Thyroid gland (tissue), 4 donors: ENCODE data around the gene ZGRF1. TPM values are rescaled to one million over a fixed set of nuclear protein-coding genes. Genes with fewer than 3 reads are reported as not detected.

Experiments
- DNase-seq, 2 donors: peaks; one replicate each; pipeline ENCODE4 v3.0.0-alpha.2; 2019
- H3K27ac ChIP-seq, 3 donors: fragments of 200-600 bp; sonication (generic); 1 replicate in 2 of 3; 2 replicates in 1 of 3; pipeline ENCODE4 v1.5.1; 2016 to 2019; ENCODE audit warnings: mild to moderate bottlenecking in 1 of 3, moderate library complexity in 1 of 3
- H3K27me3 ChIP-seq: fragments of 200-600 bp; sonication (generic); one replicate; pipeline ENCODE4 v1.5.1; 2019
- H3K36me3 ChIP-seq, 2 donors: fragments of 200-600 bp; sonication (generic); one replicate each; pipeline ENCODE4 v1.5.1; 2016 to 2019
- H3K4me1 ChIP-seq, 2 donors: fragments of 200-600 bp; sonication (generic); one replicate each; pipeline ENCODE4 v1.5.1; 2017 to 2019
- H3K4me3 ChIP-seq, 3 donors: fragments of 200-600 bp; sonication (generic); replicated peaks in 1 of 3; 1 replicate in 2 of 3; 2 replicates in 1 of 3; pipeline ENCODE4 v1.5.1; 2016; ENCODE audit warnings: mild to moderate bottlenecking in 1 of 3
- H3K9me3 ChIP-seq: fragments of 200-600 bp; sonication (generic); one replicate; pipeline ENCODE4 v1.5.1; 2017
- CTCF ChIP-seq, 6 experiments: fragments of 200-600 bp in 3 of 6; fragments of 450-650 bp in 3 of 6; sonication (generic) in 3 of 6; IDR thresholded peaks; one replicate each; pipeline ENCODE4 v1.5.1; 2016 to 2019; ENCODE audit warnings: antibody characterized with exemption in 6 of 6, mild to moderate bottlenecking in 2 of 6, inconsistent platforms in 1 of 6, moderate library complexity in 1 of 6
- POLR2A ChIP-seq, 2 donors: fragments of 450-650 bp; IDR thresholded peaks; one replicate each; pipeline ENCODE4 v1.6.1; 2017; ENCODE audit warnings: antibody characterized with exemption in 2 of 2, mild to moderate bottlenecking in 2 of 2, moderate library complexity in 1 of 2
- WGBS, 2 donors: methylation state at CpG; one replicate each; pipeline ENCODE4 v1.1.5; 2017; 5-methylcytosine and 5-hydroxymethylcytosine counted together
- intact Hi-C: fragments of 100-400 bp; cut with DNase I; formaldehyde crosslinking; loops from one replicate; pipeline ENCODE4 v1.15.1; 2023
- total RNA-seq, 4 donors: library from RNA; depleted of rRNA; stranded (reverse); fragments of >200 nt; gene quantifications; one replicate each; pipeline ENCODE4 v1.2.3, GENCODE V29; 2016

Gene ZGRF1
- total RNA-seq, 4 donors from 2014 or later: 5.2 to 9.0 (median 6.5) TPM

DNA sequence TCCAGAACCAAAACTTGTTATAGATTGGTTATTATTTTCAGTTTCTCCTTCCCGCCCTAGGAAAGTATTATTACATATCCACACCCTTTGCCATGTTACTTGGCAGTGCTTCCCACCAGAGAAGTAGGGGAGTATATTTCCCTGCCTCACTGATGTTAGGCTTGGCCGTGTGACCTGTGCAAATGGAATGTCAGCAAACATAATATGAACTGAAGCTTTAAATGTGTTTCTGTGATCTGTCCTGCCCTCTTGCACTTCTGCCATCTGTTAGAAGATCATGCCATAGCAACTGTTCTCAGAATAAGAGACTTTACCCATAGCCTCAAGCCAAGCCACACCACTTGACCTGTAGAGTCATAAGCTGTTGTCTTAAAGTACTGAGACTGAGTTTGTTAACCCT is 84.0 kb downstream of the ZGRF1 start:
- Histone ChIP-seq H3K27ac (no peak overlapping the region), H3K27me3 (no peaks in the 10 kb centered on the region), H3K9me3 (no peaks in the 10 kb centered on the region), H3K4me1 (no peaks in the 10 kb centered on the region), H3K4me3 (no peak overlapping the region), H3K36me3 (no peaks in the 10 kb centered on the region)
- 72 to 82% methylated on average over 2 of the region's 2 CpGs for WGBS, 2 donors
- TF ChIP-seq POLR2A (IDR thresholded peaks at IDR 0.05): no peak
- DNase-seq: no peak
- intact Hi-C loops: no loop called here

DNA sequence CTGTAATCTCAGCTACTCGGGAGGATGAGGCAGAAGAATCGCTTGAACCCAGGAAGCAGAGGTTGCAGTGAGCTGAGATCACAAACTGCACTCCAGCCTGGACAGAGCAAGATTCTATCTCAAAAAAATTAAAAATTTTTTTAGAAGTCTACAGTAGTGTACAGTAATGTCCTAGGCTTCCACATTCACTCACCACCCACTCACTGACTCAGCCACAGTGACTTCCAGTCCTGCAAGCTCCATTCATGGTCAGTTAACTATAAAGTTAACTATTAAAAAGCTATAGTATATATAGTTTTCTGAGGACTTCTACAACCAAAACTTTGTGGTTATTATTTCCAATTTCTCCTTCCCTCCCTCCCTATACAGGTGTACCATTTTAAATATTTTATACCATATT is 86.0 kb downstream of the ZGRF1 start:
- H3K4me1 ChIP-seq: no peaks in the 10 kb centered on the region
- 95 to 97% methylated on average over 2 of the region's 2 CpGs for WGBS, 2 donors
- TF ChIP-seq POLR2A (IDR thresholded peaks at IDR 0.05) (no peak), CTCF (IDR thresholded peaks at IDR 0.05) (no peak)
- intact Hi-C loops: no loop called here
- no peak overlapping the region for H3K27ac ChIP-seq
- no peaks in the 10 kb centered on the region for H3K9me3 ChIP-seq
- H3K4me3 ChIP-seq: no peak overlapping the region
- no peaks in the 10 kb centered on the region for H3K36me3 ChIP-seq
- H3K27me3 ChIP-seq: no peaks in the 10 kb centered on the region
- no peak for DNase-seq

GRCh38 chr4:112546476-112546875 is 90.2 kb downstream of the ZGRF1 start:
- 87 to 95% methylated on average over 2 of the region's 2 CpGs for WGBS, 2 donors
- H3K4me1 ChIP-seq: no peaks in the 10 kb centered on the region
- H3K36me3 ChIP-seq: no peaks in the 10 kb centered on the region
- H3K27me3 ChIP-seq: no peaks in the 10 kb centered on the region
- no peak for TF ChIP-seq CTCF (IDR thresholded peaks at IDR 0.05)
- no peak for TF ChIP-seq POLR2A (IDR thresholded peaks at IDR 0.05)
- intact Hi-C loops: no loop called here
- no peak overlapping the region for H3K27ac ChIP-seq
- H3K9me3 ChIP-seq: no peaks in the 10 kb centered on the region
- no peak overlapping the region for H3K4me3 ChIP-seq
- no peak for DNase-seq

DNA sequence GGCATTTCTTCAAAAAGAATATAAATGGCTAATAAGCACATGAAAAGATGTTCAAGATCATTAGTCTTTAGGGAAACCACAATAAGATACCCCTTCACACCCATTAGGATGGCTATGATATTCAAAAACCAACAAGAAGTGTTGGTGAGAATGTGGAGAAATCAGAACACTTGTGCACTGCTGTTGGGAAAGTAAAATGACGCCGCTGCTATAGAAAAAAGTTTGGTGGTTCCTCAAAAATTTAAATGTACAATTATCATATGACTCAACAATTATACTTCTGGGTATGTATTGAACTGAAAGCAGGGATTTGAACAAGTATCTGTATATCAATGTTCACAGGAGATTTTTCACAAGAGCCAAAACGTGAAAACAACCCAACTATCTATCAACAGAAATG is 91.4 kb downstream of the ZGRF1 start:
- Histone ChIP-seq H3K4me1 (no peaks in the 10 kb centered on the region), H3K27me3 (no peaks in the 10 kb centered on the region), H3K4me3 (no peak overlapping the region), H3K27ac (no peak overlapping the region), H3K9me3 (no peaks in the 10 kb centered on the region), H3K36me3 (no peaks in the 10 kb centered on the region)
- WGBS, 2 donors: 94% methylated on average over 3 of the region's 3 CpGs
- intact Hi-C loops: no loop called here
- no peak for TF ChIP-seq CTCF (IDR thresholded peaks at IDR 0.05)
- no peak for TF ChIP-seq POLR2A (IDR thresholded peaks at IDR 0.05)
- DNase-seq: no peak

DNA sequence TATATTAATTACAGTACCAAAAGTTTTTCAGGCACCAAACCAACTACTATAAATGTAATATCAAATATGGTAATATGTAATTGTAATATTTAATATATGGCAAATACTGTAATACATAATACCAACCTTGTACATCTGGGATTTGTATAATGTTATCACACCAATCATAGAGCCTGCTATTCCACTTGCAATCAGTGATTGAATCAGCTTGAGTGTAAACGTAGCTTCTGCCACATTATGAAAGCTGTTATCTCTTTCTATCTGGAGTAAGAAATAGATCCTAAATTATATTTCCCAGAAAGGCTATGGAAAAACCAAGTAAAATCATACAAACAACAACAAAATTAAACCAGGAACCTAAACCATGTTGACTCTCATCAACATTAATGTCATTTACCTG is 96.0 kb downstream of the ZGRF1 start:
- Histone ChIP-seq H3K27me3 (no peaks in the 10 kb centered on the region), H3K36me3 (no peaks in the 10 kb centered on the region), H3K9me3 (no peaks in the 10 kb centered on the region), H3K27ac (no peak overlapping the region), H3K4me3 (no peak overlapping the region), H3K4me1 (no peaks in the 10 kb centered on the region)
- TF ChIP-seq CTCF (IDR thresholded peaks at IDR 0.05) (no peak), POLR2A (IDR thresholded peaks at IDR 0.05) (no peak)
- no peak for DNase-seq
- WGBS, 2 donors: 90 to 94% methylated on average over 1 of the region's 1 CpG
- intact Hi-C loops: no loop called here

GRCh38 chr4:112536123-112536522 is 100.6 kb downstream of the ZGRF1 start:
- no peak for TF ChIP-seq CTCF (IDR thresholded peaks at IDR 0.05)
- TF ChIP-seq POLR2A (IDR thresholded peaks at IDR 0.05): no peak
- intact Hi-C loops: no loop called here
- H3K36me3 ChIP-seq: no peaks in the 10 kb centered on the region

More at GRCh38 chr4:112536123-112536522, 100.6 kb downstream of the ZGRF1 start:
- Histone ChIP-seq H3K27me3 (no peaks in the 10 kb centered on the region), H3K27ac (no peak overlapping the region), H3K4me1 (no peaks in the 10 kb centered on the region), H3K9me3 (no peaks in the 10 kb centered on the region), H3K4me3 (no peak overlapping the region)
- 92 to 95% methylated on average over 2 of the region's 2 CpGs for WGBS, 2 donors
- no peak for DNase-seq
